HG02763 (cell line): ENCODE data around the gene HTD2.
"Not testable (repeated sequence)": the region's sequence is repeated elsewhere in the genome, so short reads cannot be mapped to it uniquely, and the experiment has no call there.

Source experiments
- ATAC-seq: cut with Tn5 transposase; IDR thresholded peaks from one replicate; pipeline ENCODE4 v1.9.1; 2021; ENCODE audit warnings: mild to moderate bottlenecking, moderate library complexity; ENCODE audit not compliant: unreplicated experiment

Gene HTD2

GRCh38 chr3:58305882-58306711, at the start of gene HTD2, which contains the start of gene RPP14:
HTD2 (plus strand) TSS chr3:58306520; CDS start chr3:58317614, 11,094 bp downstream.
RPP14 (plus strand) TSS chr3:58306245; CDS start chr3:58310330, 4,085 bp downstream.
- peak; percentile 94 for ATAC-seq

DNA sequence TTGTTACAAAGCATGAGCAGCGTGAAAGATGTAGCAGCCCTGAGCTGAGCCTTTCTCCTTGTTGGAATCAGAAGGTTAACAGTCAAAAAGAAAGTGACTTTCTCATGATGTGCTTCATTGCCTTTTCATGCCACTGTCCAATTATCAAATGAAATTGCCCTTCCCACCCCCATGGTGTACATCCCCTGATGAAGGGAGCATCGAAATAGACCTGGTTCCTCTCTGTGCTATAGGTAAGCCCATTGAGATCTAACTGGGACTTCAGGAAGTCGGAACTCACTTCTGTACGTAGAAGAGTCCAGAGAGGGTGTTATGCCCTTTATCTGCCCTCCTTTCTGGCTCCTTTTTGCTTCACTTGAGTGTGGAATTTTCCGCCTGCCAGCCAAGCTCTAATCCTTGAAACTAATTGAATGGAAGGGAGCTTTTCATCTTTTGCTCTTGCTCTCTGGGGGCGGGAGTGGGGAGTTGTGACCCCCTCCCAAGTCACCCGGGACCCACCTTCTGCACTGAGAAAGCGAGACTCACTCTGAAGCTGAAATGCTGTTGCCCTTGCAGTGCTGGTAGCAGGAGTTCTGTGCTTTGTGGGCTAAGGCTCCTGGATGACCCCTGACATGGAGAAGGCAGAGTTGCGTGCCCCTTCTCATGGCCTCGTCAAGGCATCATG, 47.8 kb upstream of the HTD2 start:
- no peak for ATAC-seq

- ATAC-seq: no peak
Observed at GRCh38 chr3:58260261-58260731, 46.0 kb upstream of the HTD2 start.

DNA sequence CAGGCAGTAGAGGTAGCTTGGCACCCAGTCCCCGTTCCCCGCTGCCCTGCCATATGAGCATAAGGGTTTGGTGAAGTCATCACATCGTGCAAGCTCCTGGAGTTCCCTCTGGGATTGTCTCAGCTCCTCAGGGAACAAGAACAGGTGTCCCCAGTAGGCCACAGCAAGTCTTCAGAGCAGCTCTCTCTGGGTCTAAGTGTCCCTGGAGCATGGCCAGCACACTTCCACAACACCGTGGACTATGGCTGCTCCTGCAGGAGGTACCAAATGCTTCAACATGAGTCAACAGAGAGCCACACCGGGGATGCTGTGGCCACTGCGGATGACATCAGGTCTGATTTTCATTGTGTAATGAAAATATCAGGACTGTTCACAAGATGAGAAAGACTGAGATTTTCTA, 45.6 kb upstream of the HTD2 start:
- ATAC-seq: no peak

GRCh38 chr3:58261954-58262666, 44.2 kb upstream of the HTD2 start:
- ATAC-seq: peak; percentile 58

DNA sequence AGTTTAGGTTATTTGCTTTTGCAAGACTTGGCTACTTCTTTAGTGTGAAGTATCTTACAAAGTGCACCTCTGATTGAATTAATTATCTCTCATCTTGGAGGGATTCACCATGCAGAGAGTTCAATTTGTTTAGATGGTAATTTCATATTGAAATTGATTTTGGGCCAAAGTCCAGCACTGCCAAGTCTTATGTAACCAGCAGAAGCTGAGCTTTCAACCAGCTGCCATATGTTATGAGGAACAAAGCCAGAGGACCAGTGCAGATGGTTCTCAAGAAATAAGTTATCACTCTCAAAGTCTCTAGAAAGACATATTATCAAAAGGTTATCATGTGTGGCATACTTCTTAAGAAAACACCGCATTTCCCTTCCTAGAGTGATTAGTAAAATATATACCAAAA, 39.7 kb upstream of the HTD2 start:
- no peak for ATAC-seq

- not testable (repeated sequence) for ATAC-seq
Observed at GRCh38 chr3:58267543-58267942, 38.8 kb upstream of the HTD2 start.

DNA sequence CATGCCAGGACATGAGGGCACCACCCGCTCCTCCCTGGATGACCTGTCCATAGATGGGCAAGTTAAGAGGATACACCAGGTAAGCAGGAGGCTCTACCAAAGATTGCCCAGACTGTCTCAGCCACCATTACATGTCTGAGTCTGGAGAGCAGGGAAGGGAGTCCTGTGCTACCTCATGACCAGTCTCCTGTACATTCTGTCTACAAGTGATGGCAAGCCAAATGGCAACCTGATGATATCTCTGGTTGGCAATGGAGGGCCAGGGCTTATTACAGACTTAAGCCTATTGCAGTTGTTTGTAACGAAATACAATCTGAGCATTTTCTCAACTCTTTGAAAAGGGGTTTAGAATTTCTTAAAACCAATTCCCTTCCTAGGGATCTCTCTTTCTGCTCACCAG, 37.0 kb upstream of the HTD2 start:
- ATAC-seq: no peak

GRCh38 chr3:58270485-58270884, 35.8 kb upstream of the HTD2 start:
- no peak for ATAC-seq

GRCh38 chr3:58271901-58272501, 34.3 kb upstream of the HTD2 start:
- ATAC-seq: no peak

- ATAC-seq: no peak
Observed at GRCh38 chr3:58272891-58273290, 33.4 kb upstream of the HTD2 start.

DNA sequence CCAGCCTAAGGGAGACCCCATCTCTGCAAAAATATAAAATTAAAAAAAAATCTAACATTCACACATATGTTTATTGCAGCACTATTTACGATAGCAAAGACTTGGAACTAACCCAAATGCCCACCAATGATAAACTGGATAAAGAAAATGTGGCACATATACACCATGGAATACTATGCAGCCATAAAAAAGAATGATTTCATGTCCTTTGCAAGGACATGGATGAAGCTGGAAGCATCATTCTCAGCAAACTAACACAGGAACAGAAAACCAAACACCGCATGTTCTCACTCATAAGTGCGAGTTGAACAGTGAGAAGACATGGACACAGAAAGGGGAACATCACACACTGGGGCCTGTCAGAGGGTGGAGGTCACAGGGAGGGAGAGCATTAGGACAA, 33.0 kb upstream of the HTD2 start:
- not testable (repeated sequence) for ATAC-seq

GRCh38 chr3:58274027-58274614, 32.2 kb upstream of the HTD2 start:
- no peak for ATAC-seq

DNA sequence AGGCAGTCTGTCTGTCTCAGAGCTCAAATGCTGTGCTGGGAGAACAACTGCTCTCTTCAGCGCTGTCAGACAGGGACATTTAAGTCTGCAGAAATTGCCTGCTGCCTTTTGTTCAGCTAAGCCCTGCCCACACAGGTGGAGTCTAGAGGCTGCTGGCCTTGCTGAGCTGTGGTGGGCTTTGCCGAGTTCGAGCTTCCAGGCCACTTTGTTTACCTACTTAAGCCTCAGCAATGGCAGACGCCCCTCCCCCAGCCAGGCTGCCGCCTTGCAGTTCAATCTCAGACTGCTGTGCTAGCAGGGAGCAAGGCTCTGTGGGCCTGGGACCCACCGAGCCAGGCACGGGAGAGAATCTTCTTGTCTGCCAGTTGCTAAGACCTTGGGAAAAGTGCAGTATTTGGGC, 25.3 kb upstream of the HTD2 start:
- no peak for ATAC-seq

GRCh38 chr3:58285334-58285733, 21.0 kb upstream of the HTD2 start:
- no peak for ATAC-seq

- ATAC-seq: no peak
Observed at GRCh38 chr3:58287354-58287753, 19.0 kb upstream of the HTD2 start.

DNA sequence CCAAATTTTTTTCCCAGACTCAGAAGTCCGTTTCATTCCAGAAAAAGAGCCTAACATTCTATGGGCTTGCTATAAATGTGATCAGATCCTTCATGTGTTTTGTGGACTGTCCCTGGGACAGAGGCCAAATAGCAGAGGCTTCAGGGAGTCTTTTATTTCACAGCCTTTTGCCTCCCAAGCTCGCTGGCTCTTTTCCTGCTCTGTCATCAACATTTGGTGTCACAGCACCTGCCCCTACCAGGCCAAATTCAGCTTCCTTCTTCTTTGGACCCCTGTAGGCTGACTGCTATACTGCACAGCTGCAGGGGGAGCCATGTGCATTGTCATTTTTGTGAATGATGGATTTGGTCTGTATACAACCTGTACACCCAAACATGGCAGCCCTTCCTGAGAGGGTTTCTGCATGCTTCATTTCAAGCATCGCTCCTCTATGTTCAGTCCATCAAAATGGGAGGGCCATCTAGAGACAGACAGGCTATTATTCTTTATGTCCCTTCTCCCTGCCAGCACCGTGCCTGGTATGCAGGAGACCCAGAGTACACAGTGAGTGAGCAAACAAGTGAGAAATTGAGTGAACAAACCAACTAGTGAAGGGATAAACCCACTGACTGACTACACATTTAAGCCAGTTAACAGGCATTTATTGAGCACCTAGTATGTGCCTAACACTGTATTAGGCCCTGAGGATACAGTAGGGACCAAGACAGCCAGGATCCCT, 18.1 kb upstream of the HTD2 start:
- no peak for ATAC-seq

DNA sequence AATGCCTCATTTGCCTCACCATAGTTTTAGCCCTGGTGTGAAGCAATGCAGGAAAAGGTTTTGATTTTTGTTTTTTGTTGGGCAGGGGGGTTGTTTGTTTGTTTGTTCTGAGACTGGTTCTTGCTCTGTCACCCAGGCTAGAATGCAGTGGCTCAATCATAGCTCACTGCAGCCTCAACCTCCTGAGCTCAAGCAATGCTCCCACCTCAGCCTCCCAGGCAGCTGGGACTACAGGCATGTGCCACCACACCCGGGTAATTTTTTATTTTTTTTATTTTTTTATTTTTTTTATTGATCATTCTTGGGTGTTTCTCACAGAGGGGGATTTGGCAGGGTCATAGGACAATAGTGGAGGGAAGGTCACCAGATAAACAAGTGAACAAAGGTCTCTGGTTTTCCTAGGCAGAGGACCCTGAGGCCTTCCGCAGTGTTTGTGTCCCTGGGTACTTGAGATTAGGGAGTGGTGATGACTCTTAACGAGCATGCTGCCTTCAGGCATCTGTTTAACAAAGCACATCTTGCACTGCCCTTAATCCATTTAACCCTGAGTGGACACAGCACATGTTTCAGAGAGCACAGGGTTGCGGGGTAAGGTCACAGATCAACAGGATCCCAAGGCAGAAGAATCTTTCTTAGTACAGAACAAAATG, 17.2 kb upstream of the HTD2 start:
- ATAC-seq: not testable (repeated sequence)

- not testable (repeated sequence) for ATAC-seq
Observed at GRCh38 chr3:58290446-58290845, 15.9 kb upstream of the HTD2 start.
